Tibial nerve (tissue), 4 donors: ENCODE data around the gene SNRNP70.

Source experiments
- CTCF ChIP-seq, 5 experiments: fragments of 200-600 bp in 3 of 5; fragments of 450-650 bp in 2 of 5; sonication (generic) in 3 of 5; IDR thresholded peaks; one replicate each; pipeline ENCODE4 v1.5.1; 2016 to 2019; ENCODE audit warnings: antibody characterized with exemption in 5 of 5, mild to moderate bottlenecking in 3 of 5, moderate library complexity in 2 of 5
- EP300 ChIP-seq, 2 donors: sonication (generic); formaldehyde crosslinking; IDR thresholded peaks; one replicate each; pipeline ENCODE4 v1.6.1; 2017; ENCODE audit warnings: antibody characterized with exemption in 2 of 2, mild to moderate bottlenecking in 1 of 2
- POLR2A ChIP-seq, 2 donors: fragments of 450-650 bp; IDR thresholded peaks; one replicate each; pipeline ENCODE4 v1.6.1; 2017; ENCODE audit warnings: antibody characterized with exemption in 2 of 2, mild to moderate bottlenecking in 2 of 2, moderate library complexity in 2 of 2

GRCh38 chr19:49155820-49156346, 70.6 kb downstream of the SNRNP70 start:
- TF ChIP-seq POLR2A (IDR thresholded peaks at IDR 0.05) (no peak), CTCF (IDR thresholded peaks at IDR 0.05) (no peak), EP300 (IDR thresholded peaks at IDR 0.05) (no peak)
